Bronchial epithelial cell (primary cell): Measurements from ENCODE around the gene TFIP11. TPM values are rescaled to one million over a fixed set of nuclear protein-coding genes. Genes with fewer than 3 reads are reported as not detected.

Experiments
- DNase-seq: peaks from one replicate; pipeline ENCODE4 v3.0.0-alpha.2; 2010; ENCODE audit warnings: low read depth
- FAIRE-seq: peaks from 2 replicates; lab custom pipeline; 2011; peaks lifted over from hg19 to GRCh38; lab: Jason Lieb, UNC
- H3K27me3 ChIP-seq: 2 replicates; pipeline ENCODE4 v1.5.1; 2011; ENCODE audit warnings: low read length; ENCODE audit not compliant: control insufficient read depth, insufficient read depth
- H3K36me3 ChIP-seq: 2 replicates; pipeline ENCODE4 v1.5.1; 2011; ENCODE audit warnings: low read length; ENCODE audit not compliant: control insufficient read depth, insufficient read depth
- H3K4me3 ChIP-seq: 2 replicates; pipeline ENCODE4 v1.5.1; 2011; ENCODE audit warnings: mild to moderate bottlenecking, low read depth, low read length, control low read depth
- CTCF ChIP-seq: IDR thresholded peaks from 2 replicates; pipeline ENCODE4 v1.5.1; 2011; ENCODE audit warnings: mild to moderate bottlenecking, moderate library complexity, low read length, control low read depth, inconsistent platforms; ENCODE audit not compliant: insufficient read depth, severe bottlenecking
- total RNA-seq: library from RNA; depleted of rRNA; stranded (reverse); fragments of >200 nt; gene quantifications from 2 replicates; pipeline ENCODE4 v1.2.1, GENCODE V29; 2014

TFIP11 gene
- total RNA-seq, 1 donor from 2014 or later, result 36.9 TPM

- H3K27me3 ChIP-seq, result no peaks in the 10 kb centered on the region
- no peak overlapping the region for H3K4me3 ChIP-seq
- FAIRE-seq (peak; percentile 7), DNase-seq (peak; percentile 75)
- peaks cover 13% of the 10 kb centered on the region for H3K36me3 ChIP-seq
- no peak for TF ChIP-seq CTCF
Observed at GRCh38 chr22:26474682-26475081, 37.6 kb downstream of the TFIP11 start.

- peak; percentile 7 for FAIRE-seq
- TF ChIP-seq CTCF, result no peak
- Histone ChIP-seq H3K4me3 (no peak overlapping the region), H3K27me3 (no peaks in the 10 kb centered on the region), H3K36me3 (peaks cover 20% of the 10 kb centered on the region)
- peak; percentile 99 for DNase-seq
Observed at GRCh38 chr22:26471522-26471921, 40.8 kb downstream of the TFIP11 start.

- H3K36me3 ChIP-seq, result peaks cover 23% of the 10 kb centered on the region
- FAIRE-seq (no peak), DNase-seq (peak; percentile 39)
- TF ChIP-seq CTCF, result no peak
- H3K27me3 ChIP-seq, result no peaks in the 10 kb centered on the region
- no peak overlapping the region for H3K4me3 ChIP-seq
Observed at GRCh38 chr22:26470807-26471206, 41.5 kb downstream of the TFIP11 start.

- H3K4me3 ChIP-seq, result no peak overlapping the region
- H3K27me3 ChIP-seq, result no peaks in the 10 kb centered on the region
- no peak for TF ChIP-seq CTCF
- FAIRE-seq, result peak; percentile 13
- H3K36me3 ChIP-seq, result peaks cover 33% of the 10 kb centered on the region
- no peak for DNase-seq
Observed at GRCh38 chr22:26466196-26466595, 46.1 kb downstream of the TFIP11 start.

GRCh38 chr22:26464312-26464711 is 48.0 kb downstream of the TFIP11 start:
- Histone ChIP-seq H3K27me3 (no peaks in the 10 kb centered on the region), H3K4me3 (no peak overlapping the region), H3K36me3 (peaks cover 26% of the 10 kb centered on the region)
- DNase-seq, result peak; percentile 37
- peak; percentile 32 for FAIRE-seq
- no peak for TF ChIP-seq CTCF

- peaks cover 21% of the 10 kb centered on the region for H3K36me3 ChIP-seq
- no peak for FAIRE-seq
- H3K4me3 ChIP-seq, result no peak overlapping the region
- TF ChIP-seq CTCF, result no peak
- DNase-seq, result no peak
- H3K27me3 ChIP-seq, result no peaks in the 10 kb centered on the region
Observed at GRCh38 chr22:26463688-26464087, 48.6 kb downstream of the TFIP11 start.
